T-helper 17 cell (primary cell): ENCODE results near the gene FAAH. TPM values are rescaled to one million over a fixed set of nuclear protein-coding genes. Genes with fewer than 3 reads are reported as not detected.

Source experiments
- ATAC-seq: fragments of 150-1000 bp; cut with Tn5 transposase; 2 replicates; pipeline ENCODE4 v1.10.0; 2021; ENCODE audit warnings: mild to moderate bottlenecking, moderate library complexity
- DNase-seq, 3 donors: peaks; one replicate each; pipeline versions ENCODE4 v3.0.0 to v3.0.0-alpha.2; 2020 to 2021
- H3K9me3 ChIP-seq: one replicate; pipeline ENCODE4 v1.7.0; 2013; ENCODE audit warnings: low read length, mild to moderate bottlenecking; ENCODE audit not compliant: control insufficient read depth, poor library complexity, severe bottlenecking
- H3K27ac Mint-ChIP-seq: one replicate; pipeline ENCODE4 v1.8.0; 2022; ENCODE audit warnings: mild to moderate bottlenecking, moderate library complexity, mixed read lengths
- H3K27me3 Mint-ChIP-seq: one replicate; pipeline ENCODE4 v1.8.0; 2022; ENCODE audit warnings: mixed read lengths
- H3K36me3 Mint-ChIP-seq: one replicate; pipeline ENCODE4 v1.8.0; 2022; ENCODE audit warnings: low read depth, mixed read lengths
- H3K4me1 Mint-ChIP-seq: one replicate; pipeline ENCODE4 v1.8.0; 2022; ENCODE audit warnings: mild to moderate bottlenecking, mixed read lengths
- H3K4me3 Mint-ChIP-seq: one replicate; pipeline ENCODE4 v1.8.0; 2022; ENCODE audit warnings: mild to moderate bottlenecking, moderate library complexity, mixed read lengths
- total RNA-seq, 4 donors: library from RNA in 2 of 4; stranded (reverse) in 2 of 4; gene quantifications; one replicate each; pipeline ENCODE4 v1.2.3 and lab custom pipeline; 2022 to 2026

FAAH gene
- total RNA-seq, 2 donors from 2014 or later, result 6.5 to 9.4 TPM

DNA sequence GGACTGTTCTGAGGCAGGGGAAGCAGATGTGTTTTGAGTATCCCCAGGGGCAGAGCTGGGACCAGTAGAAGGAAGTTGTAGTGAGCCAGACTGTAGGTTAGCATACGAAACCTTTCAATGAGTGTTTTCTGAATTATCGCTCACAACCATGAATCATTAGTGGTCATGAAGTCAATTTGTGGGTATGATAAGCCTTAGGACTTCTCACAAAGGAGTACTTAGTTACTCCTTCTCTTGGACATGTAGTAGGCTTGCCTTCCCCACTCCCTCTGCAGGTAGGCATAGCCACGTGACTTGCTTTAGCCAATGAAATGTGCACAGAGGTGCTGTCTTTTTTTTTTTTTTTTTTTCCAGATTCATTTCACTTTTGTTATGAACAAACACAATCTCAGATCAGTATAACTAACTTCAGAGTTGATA, 23.9 kb upstream of the FAAH start:
- no peaks in the 10 kb centered on the region for H3K9me3 ChIP-seq
- Mint-ChIP-seq H3K27me3 (no peaks in the 10 kb centered on the region), H3K27ac (no peak overlapping the region), H3K4me1 (peaks cover 7% of the 10 kb centered on the region), H3K4me3 (no peak overlapping the region), H3K36me3 (peaks cover 16% of the 10 kb centered on the region)
- ATAC-seq, result no peak
- DNase-seq, result no peak

DNA sequence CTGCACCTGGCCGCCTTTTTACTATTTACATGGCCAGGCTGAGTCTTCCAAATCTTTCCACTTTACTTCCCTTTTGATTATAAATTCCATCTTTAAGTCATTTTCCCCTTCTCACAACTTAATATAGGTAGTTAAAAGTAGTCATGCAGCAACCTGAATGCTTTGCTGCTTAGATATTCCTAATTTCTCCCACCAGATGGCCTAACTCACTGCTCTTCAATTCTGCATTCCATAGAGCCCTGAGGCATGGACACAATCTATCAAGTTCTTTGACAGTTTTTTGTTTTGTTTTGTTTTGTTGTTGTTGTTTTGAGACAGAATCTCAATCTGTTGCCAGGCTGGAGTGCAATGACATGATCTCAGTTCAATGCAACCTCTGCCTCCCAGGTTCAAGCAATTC, 21.7 kb upstream of the FAAH start:
- no peaks in the 10 kb centered on the region for H3K27me3 Mint-ChIP-seq
- ATAC-seq (no peak), DNase-seq (no peak)
- H3K36me3 Mint-ChIP-seq, result peaks cover 13% of the 10 kb centered on the region
- H3K4me3 Mint-ChIP-seq, result peak overlapping the region; percentile 2
- H3K27ac Mint-ChIP-seq, result peak overlapping the region; percentile 68
- no peaks in the 10 kb centered on the region for H3K9me3 ChIP-seq
- H3K4me1 Mint-ChIP-seq, result peaks cover 7% of the 10 kb centered on the region

DNA sequence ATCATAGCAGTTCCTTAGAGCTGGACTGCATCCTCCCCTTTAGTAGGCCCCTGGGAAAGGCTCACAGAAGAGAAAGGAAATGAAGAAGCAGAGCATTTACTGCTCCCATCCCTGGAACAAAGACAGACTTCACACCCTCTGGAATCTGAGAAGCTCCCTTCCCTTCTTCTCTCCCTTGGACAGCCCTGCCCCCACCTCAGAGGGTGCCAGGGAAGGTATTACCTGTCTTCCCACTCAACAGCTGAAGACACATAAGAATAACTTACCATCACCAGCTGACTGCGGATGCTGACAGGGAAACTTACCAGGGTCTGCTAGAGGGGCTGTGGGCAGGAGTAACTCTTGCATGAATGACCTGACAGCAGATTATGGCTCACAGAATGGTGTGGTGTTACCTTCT, 14.1 kb upstream of the FAAH start:
- H3K9me3 ChIP-seq, result no peaks in the 10 kb centered on the region
- no peak for DNase-seq
- Mint-ChIP-seq H3K4me3 (no peak overlapping the region), H3K4me1 (no peaks in the 10 kb centered on the region), H3K27ac (no peak overlapping the region), H3K27me3 (no peaks in the 10 kb centered on the region), H3K36me3 (no peaks in the 10 kb centered on the region)
- no peak for ATAC-seq

DNA sequence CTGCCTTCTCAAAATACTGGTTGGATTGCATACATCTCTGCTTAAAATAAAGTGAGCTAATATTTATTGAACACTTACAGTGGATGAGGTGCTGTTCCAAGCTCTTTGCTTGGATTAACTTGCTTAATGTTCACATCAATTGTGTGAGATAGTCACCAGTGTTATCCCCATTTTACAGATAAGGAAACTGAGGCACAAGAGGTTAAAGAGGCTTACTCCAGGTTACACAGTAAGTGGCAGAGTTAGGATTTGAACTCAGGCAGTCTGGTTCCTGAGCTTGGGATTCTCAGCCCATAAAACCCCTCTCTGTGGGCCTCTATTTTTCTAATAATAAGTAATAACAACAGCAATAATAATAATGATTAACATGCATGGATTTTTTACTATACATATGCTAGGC, 13.6 kb upstream of the FAAH start:
- H3K4me1 Mint-ChIP-seq, result no peaks in the 10 kb centered on the region

DNA sequence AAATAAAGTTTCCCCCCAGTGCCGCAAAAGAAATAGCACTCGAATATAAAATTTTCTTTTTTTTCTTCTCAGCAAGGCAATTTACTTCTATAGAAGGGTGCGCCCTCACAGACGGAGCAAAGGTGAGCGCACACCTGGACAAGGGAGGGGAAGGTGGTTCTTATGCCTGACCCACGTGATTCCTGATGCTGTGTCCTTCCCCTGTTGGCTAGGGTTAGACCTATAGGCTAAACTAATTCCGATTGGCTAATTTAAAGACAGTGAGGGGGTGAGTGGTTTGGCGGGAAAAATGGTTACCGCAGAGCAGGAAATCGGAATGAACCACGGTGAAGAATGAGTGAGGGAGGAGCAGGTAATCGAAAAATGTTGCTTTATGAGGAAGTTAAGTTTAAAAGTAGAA, 607 bp upstream of the FAAH start:
- Mint-ChIP-seq H3K27ac (peak overlapping the region; percentile 4), H3K4me1 (peaks cover 7% of the 10 kb centered on the region), H3K4me3 (peak overlapping the region; percentile 42), H3K27me3 (peaks cover 40% of the 10 kb centered on the region), H3K36me3 (peaks cover 15% of the 10 kb centered on the region)
- peaks cover 5% of the 10 kb centered on the region for H3K9me3 ChIP-seq
- DNase-seq, result no peak
- ATAC-seq, result no peak

More for the DNA sequence above, 13.6 kb upstream of the FAAH start:
- Mint-ChIP-seq H3K4me3 (no peak overlapping the region), H3K27me3 (no peaks in the 10 kb centered on the region), H3K27ac (no peak overlapping the region), H3K36me3 (no peaks in the 10 kb centered on the region)
- DNase-seq (no peak), ATAC-seq (no peak)
- no peaks in the 10 kb centered on the region for H3K9me3 ChIP-seq

DNA sequence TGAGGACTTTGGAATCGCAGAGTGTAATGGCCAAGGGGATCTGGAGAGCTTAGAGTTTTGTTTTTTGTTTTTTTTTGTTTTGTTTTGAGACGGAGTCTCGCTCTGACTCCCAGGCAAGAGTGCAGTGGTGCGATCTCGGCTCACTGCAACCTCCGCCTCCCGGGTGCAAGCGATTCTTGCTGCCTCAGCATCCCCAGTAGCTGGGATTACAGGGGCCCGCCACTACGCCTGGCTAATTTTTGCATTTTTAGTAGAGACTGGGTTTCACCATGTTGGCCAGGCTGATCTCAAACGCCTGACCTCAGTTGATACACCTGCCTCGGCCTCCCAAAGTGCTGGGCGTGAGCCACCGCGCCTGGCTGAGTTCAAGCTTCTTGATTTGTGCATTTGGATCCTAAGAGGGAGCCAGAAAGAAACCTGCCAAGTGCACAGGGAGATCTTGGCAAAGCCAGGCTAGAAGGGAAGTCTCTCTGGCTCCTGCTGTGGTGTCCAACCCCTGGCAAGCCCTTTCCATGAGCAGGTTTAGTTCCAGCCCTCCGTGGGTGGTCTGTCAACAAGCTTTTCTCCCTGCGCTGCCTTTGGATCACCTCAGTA, 852 bp downstream of the FAAH start:
- peaks cover 5% of the 10 kb centered on the region for H3K9me3 ChIP-seq
- peaks cover 40% of the 10 kb centered on the region for H3K27me3 Mint-ChIP-seq
- H3K27ac Mint-ChIP-seq, result no peak overlapping the region
- H3K36me3 Mint-ChIP-seq, result peaks cover 15% of the 10 kb centered on the region
- H3K4me1 Mint-ChIP-seq, result peaks cover 7% of the 10 kb centered on the region
- H3K4me3 Mint-ChIP-seq, result peak overlapping the region; percentile 42
- ATAC-seq (no peak), DNase-seq (no peak)

DNA sequence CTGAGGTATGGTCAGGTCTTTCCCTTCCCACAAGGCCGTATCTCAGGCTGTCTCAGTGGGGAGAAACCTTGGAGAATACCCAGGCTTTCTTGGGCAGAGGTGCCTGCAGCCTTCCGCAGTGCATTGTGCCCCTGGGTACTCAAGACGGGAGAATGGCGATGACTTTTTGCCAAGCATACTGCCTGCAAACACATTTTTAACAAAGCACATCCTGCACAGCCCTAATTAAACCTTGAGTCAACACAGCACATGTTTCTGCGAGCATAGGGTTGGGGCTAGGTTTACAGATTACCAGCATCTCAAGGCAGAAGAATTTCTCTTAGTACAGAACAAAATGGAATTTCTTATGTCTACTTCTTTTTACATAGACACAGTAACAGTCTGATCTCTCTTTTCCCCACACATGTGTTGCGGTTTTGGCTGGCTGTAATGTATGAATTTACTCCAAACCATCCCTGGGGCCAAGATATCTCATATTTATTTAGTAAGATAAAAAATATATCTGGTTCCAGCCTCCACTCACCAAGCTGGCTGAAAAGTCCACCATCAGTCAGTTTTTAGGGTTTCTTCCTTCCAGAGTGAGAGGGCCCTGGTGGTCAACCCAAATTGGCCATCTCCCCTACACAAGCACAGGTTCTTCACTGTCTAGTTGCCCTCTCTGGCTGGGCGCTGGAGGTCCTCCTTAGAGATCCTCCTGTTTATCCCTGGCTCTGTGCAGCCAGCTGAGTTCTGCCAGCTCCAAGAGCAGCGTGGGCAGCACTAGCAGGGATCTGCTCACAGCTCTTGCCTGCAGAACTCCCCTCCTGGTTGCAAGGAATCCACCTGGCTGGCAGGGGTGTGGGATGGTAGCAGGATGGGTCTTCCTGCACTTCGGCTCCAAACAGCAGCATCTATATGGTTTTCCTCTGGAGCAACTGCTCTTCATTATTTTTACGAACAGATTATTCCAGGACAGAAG, 2.6 kb downstream of the FAAH start:
- DNase-seq (no peak), ATAC-seq (no peak)
- Mint-ChIP-seq H3K4me1 (peaks cover 12% of the 10 kb centered on the region), H3K36me3 (peaks cover 18% of the 10 kb centered on the region), H3K27ac (no peak overlapping the region), H3K4me3 (no peak overlapping the region), H3K27me3 (peaks cover 40% of the 10 kb centered on the region)
- H3K9me3 ChIP-seq, result peaks cover 5% of the 10 kb centered on the region

DNA sequence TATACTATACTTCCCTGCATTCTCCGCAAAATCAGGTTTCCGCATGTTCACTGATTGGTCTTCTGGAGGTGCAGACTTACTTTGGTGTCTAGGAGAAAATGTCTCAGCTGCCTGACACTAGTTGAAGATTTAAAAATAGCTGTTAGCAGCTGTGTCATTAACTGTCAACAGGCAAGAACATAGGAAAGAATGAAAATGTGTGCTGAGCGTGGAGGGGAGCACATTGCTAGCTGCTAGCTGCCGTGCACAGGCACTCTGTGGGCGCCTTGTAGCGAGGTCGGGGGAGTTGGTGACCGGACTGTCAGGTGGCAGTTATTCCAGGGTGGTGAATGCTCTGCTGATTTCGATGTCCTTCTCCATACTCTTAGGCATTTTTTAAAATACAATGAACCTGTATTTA, 5.2 kb downstream of the FAAH start:
- Mint-ChIP-seq H3K27ac (no peak overlapping the region), H3K27me3 (peaks cover 25% of the 10 kb centered on the region), H3K4me1 (peaks cover 12% of the 10 kb centered on the region), H3K4me3 (no peak overlapping the region), H3K36me3 (peaks cover 14% of the 10 kb centered on the region)
- ATAC-seq (no peak), DNase-seq (no peak)
- H3K9me3 ChIP-seq, result no peaks in the 10 kb centered on the region

DNA sequence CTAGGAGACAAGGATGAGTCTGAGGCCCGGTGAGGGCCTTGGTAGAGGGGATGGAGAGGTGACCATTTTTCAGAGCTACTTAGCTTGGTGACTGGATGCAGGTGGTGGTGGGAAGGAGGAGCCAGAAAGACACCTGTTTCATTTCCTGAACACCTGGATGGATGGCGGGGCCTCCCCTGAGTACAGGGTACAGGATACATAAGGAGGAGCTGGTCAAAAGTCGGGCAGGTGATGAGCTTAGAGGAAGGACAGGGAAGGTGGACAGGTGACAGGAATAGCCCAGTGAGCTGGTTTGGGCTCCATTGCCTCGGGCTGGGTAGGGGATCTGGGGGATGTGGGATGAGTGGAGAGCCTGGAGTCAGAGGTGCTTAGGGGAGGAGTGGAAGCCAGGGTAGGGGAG, 6.3 kb downstream of the FAAH start:
- no peaks in the 10 kb centered on the region for H3K9me3 ChIP-seq
- Mint-ChIP-seq H3K27me3 (peaks cover 15% of the 10 kb centered on the region), H3K4me1 (peaks cover 7% of the 10 kb centered on the region), H3K27ac (peak overlapping the region; percentile 63), H3K36me3 (peaks cover 14% of the 10 kb centered on the region), H3K4me3 (no peak overlapping the region)
- ATAC-seq, result no peak
- no peak for DNase-seq

DNA sequence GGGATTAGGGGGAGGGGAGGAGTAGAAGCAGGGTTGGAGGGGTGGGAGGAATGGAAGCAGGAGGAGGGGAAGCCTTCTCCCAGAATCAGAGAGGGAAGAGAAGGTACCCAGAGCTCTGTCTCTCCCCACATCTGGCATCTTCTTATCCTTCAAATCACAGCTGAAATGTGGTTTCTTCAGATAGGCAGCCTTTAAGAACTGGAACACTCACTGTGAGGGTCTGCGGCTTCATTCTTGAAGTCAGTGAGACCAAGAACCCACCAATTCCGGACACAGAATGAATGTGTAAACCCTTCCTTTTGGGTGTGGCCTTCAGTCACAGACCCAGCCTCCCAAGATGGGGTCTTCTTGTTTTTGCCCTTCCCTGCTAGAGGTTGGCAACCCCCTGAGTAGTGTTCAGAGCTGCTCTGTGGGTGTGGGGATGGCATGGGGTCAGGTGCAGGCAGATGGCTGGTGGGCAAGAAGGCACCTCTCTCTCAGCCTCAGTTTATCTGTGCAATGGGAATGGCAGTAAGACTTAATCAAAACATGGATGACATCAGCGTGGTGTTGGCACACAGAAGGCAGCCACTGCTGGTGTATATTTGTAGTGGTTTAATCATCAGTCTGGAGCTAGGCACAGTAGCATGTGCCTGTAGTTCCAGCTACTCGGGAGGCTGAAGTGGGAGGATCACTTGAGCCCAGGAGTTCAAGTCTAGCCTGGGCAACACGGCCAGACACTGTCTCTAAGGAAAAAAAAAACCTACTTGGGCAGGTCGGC, 7.2 kb downstream of the FAAH start:
- H3K27ac Mint-ChIP-seq, result no peak overlapping the region
- DNase-seq, result no peak
- peaks cover 8% of the 10 kb centered on the region for H3K36me3 Mint-ChIP-seq
- no peaks in the 10 kb centered on the region for H3K9me3 ChIP-seq
- H3K4me3 Mint-ChIP-seq, result no peak overlapping the region
- peaks cover 5% of the 10 kb centered on the region for H3K4me1 Mint-ChIP-seq
- peaks cover 6% of the 10 kb centered on the region for H3K27me3 Mint-ChIP-seq
- ATAC-seq, result no peak

DNA sequence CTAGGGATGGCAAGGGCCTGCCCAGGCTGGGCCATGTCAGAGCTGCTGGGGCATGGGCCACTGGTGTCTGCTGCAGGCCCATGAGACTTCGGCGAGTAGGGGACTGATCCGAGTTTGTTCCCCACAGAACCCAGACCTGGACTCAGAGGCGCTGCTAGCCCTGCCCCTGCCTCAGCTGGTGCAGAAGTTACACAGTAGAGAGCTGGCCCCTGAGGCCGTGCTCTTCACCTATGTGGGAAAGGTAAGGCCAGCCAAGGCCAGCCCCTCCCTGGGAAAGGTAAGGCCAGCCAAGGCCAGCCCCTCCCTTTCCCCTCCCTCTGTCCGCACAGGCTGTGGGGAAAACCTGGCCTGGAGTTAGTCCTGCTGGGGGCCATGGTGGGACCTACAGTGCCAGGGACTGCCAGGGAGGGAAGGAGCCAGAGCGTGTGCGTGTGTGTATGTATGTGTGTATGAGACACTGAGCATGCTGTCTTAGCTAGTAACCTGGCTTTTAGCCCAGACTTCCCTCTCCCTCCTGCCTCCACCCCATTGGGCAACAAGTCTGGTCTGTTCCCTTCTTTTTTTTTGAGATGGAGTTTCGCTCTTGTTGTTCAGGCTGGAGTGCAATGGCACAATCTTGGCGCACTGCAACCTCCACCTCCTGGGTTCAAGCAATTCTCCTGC, 8.0 kb downstream of the FAAH start:
- Mint-ChIP-seq H3K4me3 (no peak overlapping the region), H3K4me1 (peaks cover 7% of the 10 kb centered on the region), H3K27ac (no peak overlapping the region), H3K36me3 (peaks cover 8% of the 10 kb centered on the region), H3K27me3 (peaks cover 2% of the 10 kb centered on the region)
- ATAC-seq (no peak), DNase-seq (no peak)
- H3K9me3 ChIP-seq, result no peaks in the 10 kb centered on the region

DNA sequence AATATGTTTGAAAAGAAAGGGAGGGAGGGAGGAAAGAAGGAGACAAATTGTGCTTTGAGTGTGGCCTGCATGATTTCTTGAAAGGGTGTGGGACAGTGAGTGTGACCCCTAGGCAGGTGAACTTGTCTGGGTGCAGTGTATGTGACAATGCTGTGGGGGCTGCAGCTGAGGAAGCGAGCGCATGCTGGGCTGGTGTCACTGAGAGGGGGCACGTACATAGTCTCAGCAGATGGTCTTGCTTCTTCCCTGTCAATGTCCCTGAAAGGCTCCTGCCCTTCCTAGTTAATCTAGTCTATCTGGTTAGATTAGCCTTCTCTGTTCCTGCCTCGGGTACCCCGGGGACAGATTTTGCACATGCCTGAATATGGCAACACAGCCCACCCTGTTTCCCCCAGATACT, 9.8 kb downstream of the FAAH start:
- no peak overlapping the region for H3K27ac Mint-ChIP-seq

More for the DNA sequence above, 9.8 kb downstream of the FAAH start:
- peaks cover 8% of the 10 kb centered on the region for H3K36me3 Mint-ChIP-seq
- no peak for ATAC-seq
- H3K9me3 ChIP-seq, result no peaks in the 10 kb centered on the region
- H3K27me3 Mint-ChIP-seq, result no peaks in the 10 kb centered on the region
- no peak overlapping the region for H3K4me3 Mint-ChIP-seq
- H3K4me1 Mint-ChIP-seq, result peaks cover 14% of the 10 kb centered on the region
- DNase-seq, result no peak
